Stimulated activated CD8-positive, alpha-beta memory T cell treated with anti-CD3 and anti-CD28 coated beads, Interleukin-15, amount 100 ng/mL, for 24 hours (primary cell): ENCODE data around the gene CFAP52.
"Not testable (repeated sequence)": the region's sequence is repeated elsewhere in the genome, so short reads cannot be mapped to it uniquely, and the experiment has no call there.

ENCODE experiments used
- DNase-seq: peaks from one replicate; pipeline ENCODE4 v3.0.0-alpha.2; 2020; ENCODE audit warnings: low read depth

CFAP52 gene

DNA sequence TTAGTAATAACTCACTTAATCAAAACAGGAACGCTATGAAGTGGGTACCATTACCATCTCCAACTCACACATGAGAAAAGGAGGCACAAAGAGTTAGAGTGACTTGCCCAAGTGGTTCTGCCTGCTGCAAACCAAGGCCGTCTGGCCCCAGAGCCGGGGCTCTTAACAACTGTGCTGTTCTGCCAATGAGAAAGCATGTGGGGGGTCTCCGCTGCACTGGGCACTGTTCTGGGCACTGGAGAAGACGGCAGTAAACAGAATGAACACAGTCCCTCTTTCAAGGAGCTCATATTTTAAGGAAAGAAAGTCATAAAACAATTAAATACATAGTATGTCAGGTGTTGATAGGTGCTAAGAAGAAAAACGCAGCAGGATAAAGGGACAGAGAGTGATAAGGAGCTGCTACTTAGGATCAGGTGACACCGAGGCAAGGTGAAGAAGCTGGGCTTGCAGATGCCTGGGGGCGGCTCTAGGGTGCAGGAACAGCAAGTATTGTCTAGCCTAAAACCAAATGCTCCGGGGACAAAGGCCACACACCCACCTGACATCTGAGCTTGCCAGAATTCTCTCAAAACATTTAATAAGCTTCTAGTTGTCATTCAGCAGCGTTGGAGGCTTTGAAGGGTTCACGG, 7.4 kb upstream of the CFAP52 start:
- DNase-seq, result no peak

DNA sequence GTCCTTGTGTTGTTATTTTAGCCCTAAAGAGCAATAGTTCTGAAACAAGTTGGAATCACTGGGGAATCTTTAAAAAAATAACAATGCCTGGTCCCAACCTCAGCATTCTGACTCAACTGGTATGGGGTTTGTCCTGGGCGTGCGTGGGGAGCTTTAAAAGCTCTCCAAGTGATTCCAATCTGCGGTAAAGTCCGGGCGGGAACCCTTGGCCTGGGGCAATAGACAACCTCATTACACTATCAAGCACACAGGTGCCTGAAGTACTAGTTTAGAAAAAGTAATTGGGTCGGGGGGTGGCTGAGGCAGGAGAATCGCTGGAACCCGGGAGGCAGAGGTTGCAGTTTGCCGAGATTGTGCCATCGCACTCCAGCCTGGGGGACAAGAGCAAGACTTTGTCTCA, 5.2 kb upstream of the CFAP52 start:
- no peak for DNase-seq

DNA sequence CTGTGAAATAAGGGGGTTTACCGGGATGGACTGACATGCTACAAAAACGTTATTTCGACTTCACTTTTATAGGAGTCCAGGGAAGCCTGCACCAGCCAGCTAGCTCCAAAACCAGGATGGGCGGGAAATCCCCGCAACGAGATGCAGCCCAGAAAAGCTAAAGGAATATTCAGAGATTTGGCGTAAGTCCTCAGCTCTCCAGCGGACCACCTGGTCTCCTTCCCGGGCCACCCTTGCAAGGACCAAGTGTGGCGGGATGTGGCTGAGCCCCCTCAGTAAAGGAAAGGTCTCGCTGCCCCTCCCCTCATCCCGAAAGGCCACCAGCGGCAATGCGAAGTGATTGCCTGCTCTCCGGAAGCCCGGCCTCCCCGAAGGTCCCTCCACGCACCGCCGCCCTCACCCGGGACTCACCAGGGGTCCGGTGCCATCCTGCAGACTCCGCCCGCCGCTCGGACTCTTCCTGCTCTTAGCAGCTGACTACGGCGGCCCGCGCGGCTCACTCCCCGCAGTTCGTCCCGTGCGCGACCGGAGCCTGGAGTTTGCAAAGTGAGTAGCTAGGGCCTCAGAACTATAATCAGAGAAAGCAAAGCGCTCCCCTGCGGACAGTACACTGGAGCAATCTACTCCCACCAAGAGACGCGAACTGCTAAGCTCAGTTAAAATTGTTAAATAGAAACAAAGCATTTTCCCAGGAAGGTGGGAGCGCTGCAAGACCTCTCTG, 901 bp upstream of the CFAP52 start, which contains the start of gene STX8:
Gene STX8, minus strand, starts transcription at position 440 of the 721 bp plus-strand sequence. Its CDS starts 12 bp downstream, at position 428.
- peak; percentile 69 for DNase-seq

- no peak for DNase-seq
Measured at GRCh38 chr17:9577373-9577709, 899 bp downstream of the CFAP52 start.

GRCh38 chr17:9587969-9588656, 11.7 kb downstream of the CFAP52 start:
- no peak for DNase-seq

GRCh38 chr17:9594065-9594464, 17.6 kb downstream of the CFAP52 start:
- DNase-seq, result no peak

GRCh38 chr17:9597638-9598037, 21.2 kb downstream of the CFAP52 start:
- DNase-seq, result not testable (repeated sequence)

- DNase-seq, result no peak
Measured at GRCh38 chr17:9598661-9599060, 22.2 kb downstream of the CFAP52 start.

DNA sequence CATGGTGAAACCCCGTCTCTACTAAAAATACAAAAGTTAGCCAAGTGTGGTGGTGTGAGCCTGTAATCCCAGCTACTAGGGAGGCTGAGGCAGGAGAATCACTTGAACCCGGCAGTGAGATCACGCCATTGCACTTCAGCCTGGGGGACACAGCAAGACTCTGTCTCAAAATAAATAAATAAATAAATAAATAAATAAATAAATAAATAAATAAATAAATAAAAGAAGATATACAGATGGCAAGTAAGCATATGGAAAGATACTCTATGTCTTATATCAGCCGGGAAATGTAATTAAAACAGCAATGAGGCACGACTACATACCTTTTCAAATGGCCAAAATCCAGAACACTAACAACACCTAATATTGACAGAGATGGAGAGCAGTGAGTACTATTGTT, 28.1 kb downstream of the CFAP52 start:
- DNase-seq, result not testable (repeated sequence)

- no peak for DNase-seq
Measured at GRCh38 chr17:9606453-9606852, 30.0 kb downstream of the CFAP52 start.

DNA sequence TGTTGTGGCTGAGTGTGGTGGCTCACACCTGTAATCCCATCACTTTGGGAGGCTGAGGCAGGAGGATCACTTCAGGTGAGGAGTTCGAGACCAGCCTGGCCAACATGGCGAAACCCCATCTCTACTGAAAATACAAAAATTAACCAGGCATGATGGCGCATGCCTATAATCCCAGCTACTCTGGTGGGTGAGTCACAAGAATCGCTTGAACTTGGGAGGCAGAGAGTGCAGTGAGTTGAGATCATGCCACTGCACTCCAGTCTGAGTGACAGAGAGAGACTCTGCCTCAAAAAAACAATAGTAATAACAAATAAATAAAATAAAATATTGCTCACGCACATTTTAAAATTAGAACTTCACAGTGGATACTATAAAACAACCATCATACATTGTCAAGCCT, 30.6 kb downstream of the CFAP52 start:
- DNase-seq, result not testable (repeated sequence)

- no peak for DNase-seq
Measured at GRCh38 chr17:9611557-9611956, 35.1 kb downstream of the CFAP52 start.

- no peak for DNase-seq
Measured at GRCh38 chr17:9612006-9612405, 35.6 kb downstream of the CFAP52 start.

DNA sequence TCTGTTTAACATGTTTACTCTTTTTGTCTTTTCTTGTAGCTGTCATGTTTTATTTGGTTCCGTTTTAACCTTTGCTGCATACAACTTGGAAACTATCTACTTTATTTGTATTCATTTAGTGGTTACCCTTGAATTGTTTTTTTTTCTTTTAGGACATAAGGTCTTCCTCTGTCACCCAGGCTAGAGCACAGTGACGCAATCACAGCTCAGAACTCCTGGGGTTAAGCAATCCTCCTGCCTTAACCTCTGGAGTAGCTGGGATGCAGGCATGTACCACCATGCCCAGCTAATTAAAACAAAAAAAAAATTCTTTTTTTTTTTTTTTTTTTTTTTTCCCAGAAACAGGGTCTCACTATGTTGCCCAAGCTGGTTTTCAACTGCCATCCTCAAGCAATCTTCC, 39.0 kb downstream of the CFAP52 start:
- DNase-seq, result no peak

- DNase-seq, result no peak
Measured at GRCh38 chr17:9622961-9623360, 46.5 kb downstream of the CFAP52 start.

DNA sequence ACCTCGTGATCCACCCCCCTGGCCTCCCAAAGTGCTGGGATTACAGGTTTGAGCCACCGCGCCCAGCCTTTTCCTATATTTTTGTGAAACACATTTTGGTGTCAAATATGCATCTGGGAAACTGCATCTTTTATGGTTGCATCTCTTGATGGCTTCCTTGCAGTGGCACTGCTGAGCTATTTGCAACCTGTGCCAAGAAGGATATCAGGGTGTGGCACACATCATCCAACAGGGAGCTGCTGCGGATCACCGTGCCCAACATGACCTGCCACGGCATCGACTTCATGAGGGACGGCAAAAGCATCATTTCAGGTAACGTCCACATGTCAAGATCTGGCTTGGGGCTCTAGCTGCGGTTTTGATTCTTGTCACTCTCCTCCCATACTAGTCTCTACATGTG, 52.1 kb downstream of the CFAP52 start:
- DNase-seq, result no peak

- DNase-seq, result no peak
Measured at GRCh38 chr17:9632741-9633140, 56.3 kb downstream of the CFAP52 start.

- DNase-seq, result no peak
Measured at GRCh38 chr17:9635340-9635739, 58.9 kb downstream of the CFAP52 start.

DNA sequence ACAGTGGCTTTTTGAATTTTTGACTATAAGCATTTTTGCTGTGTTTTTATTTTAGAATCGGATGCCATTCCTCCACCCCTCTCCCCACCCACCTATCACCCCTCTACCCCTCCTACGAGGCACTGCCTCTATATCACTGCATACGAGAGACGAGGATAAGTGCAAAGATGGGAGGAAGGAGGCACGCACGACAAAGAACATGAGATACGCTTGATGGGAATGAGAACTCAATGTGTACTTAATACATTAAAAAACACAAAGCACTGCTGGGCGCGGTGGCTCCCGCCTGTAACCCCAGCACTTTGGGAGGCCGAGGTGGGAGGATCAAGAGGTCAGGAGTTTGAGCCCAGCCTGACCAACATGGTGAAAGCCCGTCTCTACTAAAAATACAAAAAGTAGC, 60.1 kb downstream of the CFAP52 start:
- no peak for DNase-seq

GRCh38 chr17:9640388-9640787, 63.9 kb downstream of the CFAP52 start:
- not testable (repeated sequence) for DNase-seq

DNA sequence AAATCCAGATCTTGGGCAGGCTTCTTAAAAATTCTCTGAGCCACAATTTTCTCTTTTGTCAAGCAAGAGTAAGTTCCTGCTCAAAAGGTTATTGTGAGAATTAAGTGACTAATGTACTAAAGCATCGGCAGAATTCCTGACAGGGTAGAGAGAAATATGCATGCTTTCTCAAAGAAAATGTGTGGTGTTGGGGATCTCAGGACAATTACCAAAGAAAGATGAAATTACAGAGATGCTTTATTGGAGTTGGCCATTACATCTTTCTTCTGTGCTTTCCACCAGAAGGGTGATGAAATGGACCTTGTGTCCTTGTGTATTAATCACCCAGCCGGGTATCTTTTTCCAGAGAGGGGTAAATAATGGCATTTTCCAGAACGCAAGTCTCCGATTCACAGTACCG, 67.2 kb downstream of the CFAP52 start:
- no peak for DNase-seq

- no peak for DNase-seq
Measured at GRCh38 chr17:9644910-9645751, 68.7 kb downstream of the CFAP52 start, which contains the start of gene USP43. TSS of gene USP43 (plus strand) at chr17:9645517. CDS start at chr17:9645633, 116 bp downstream.
